GM12891 (cell line): ENCODE results near the gene MLXIP.

Source experiments
- PAX5 ChIP-seq: IDR thresholded peaks from 2 replicates; pipeline ENCODE4 v1.6.1; 2011; ENCODE audit warnings: low read length, moderate library complexity, mild to moderate bottlenecking; ENCODE audit not compliant: insufficient read depth, severe bottlenecking
- POLR2A ChIP-seq: IDR thresholded peaks from 2 replicates; pipeline ENCODE4 v1.6.1; 2011; ENCODE audit warnings: low read depth, low read length, control low read depth
- POLR2AphosphoS5 ChIP-seq: IDR thresholded peaks from 2 replicates; pipeline ENCODE4 v1.6.1; 2011; ENCODE audit warnings: low read depth, low read length, control low read depth
- SPI1 ChIP-seq: IDR thresholded peaks from 2 replicates; pipeline ENCODE4 v1.6.1; 2011; ENCODE audit warnings: low read depth, low read length, control low read depth
- TAF1 ChIP-seq: IDR thresholded peaks from 2 replicates; pipeline ENCODE4 v1.6.1; 2011; ENCODE audit warnings: low read depth, low read length, control low read depth

- TF ChIP-seq POLR2AphosphoS5 (no peak), POLR2A (no peak), TAF1 (no peak), PAX5 (no peak), SPI1 (no peak)
Observed at GRCh38 chr12:122167356-122167925, 88.9 kb downstream of the MLXIP start.
